22Rv1 (cell line): Measurements from ENCODE around the gene RUSF1.
"Not testable (repeated sequence)": the region's sequence is repeated elsewhere in the genome, so short reads cannot be mapped to it uniquely, and the experiment has no call there.

ENCODE experiments used
- H3K27ac ChIP-seq: fragments of 450-650 bp; 2 replicates; pipeline ENCODE4 v1.5.1; 2017
- ZFX ChIP-seq: fragments of 450-650 bp; IDR thresholded peaks from 2 replicates; pipeline ENCODE4 v1.6.1; 2017; ENCODE audit warnings: antibody characterized with exemption, borderline replicate concordance
- TF ChIP-seq, protein P1 (sequence below): fragments of 450-650 bp; IDR thresholded peaks from 2 replicates; pipeline ENCODE4 v1.5.1; 2017; ENCODE audit warnings: mild to moderate bottlenecking

The RUSF1 gene

DNA sequence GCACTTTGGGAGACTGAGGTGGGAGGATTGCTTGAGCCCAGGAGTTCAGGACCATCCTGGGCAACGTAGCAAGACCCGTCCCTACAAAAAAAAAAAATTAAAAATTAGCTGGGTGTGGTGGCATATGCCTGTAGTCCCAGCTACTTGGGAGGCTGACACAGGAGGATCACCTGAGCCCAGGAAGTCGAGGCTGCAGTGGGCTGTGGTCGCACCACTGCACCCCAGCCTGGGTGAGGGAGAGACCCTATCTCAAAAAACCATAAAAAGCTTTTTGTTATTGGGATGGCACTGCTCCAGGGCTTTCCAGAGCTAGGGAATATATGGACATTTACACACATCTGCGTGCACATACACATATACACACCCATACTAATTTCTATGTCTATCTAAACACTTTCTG, 57.0 kb downstream of the RUSF1 start:
- H3K27ac ChIP-seq: 0 out of 2 replicates have a peak overlapping the region, but pooled peaks have one; percentile 17
- no peak for TF ChIP-seq ZFX
- TF ChIP-seq, protein P1, sequence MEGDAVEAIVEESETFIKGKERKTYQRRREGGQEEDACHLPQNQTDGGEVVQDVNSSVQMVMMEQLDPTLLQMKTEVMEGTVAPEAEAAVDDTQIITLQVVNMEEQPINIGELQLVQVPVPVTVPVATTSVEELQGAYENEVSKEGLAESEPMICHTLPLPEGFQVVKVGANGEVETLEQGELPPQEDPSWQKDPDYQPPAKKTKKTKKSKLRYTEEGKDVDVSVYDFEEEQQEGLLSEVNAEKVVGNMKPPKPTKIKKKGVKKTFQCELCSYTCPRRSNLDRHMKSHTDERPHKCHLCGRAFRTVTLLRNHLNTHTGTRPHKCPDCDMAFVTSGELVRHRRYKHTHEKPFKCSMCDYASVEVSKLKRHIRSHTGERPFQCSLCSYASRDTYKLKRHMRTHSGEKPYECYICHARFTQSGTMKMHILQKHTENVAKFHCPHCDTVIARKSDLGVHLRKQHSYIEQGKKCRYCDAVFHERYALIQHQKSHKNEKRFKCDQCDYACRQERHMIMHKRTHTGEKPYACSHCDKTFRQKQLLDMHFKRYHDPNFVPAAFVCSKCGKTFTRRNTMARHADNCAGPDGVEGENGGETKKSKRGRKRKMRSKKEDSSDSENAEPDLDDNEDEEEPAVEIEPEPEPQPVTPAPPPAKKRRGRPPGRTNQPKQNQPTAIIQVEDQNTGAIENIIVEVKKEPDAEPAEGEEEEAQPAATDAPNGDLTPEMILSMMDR: no peak

DNA sequence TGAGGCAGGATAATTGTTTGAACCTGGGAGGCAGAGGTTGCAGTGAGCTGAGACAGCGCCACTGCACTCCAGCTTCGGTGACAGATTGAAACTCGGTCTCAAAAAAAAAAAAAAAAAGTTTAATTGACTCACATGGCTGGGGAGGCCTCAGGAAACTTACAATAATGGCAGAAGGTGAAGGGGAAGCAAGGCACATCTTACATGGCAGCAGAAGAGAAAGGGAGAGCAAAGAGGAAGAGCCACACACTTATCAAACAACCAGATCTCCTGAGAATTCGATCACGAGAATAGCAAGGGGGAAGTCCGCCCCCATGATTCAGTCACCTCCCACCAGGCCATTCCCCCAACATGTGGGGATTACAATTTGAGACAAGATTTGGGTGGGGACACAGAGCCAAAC, 62.3 kb downstream of the RUSF1 start:
- not testable (repeated sequence) for H3K27ac ChIP-seq

DNA sequence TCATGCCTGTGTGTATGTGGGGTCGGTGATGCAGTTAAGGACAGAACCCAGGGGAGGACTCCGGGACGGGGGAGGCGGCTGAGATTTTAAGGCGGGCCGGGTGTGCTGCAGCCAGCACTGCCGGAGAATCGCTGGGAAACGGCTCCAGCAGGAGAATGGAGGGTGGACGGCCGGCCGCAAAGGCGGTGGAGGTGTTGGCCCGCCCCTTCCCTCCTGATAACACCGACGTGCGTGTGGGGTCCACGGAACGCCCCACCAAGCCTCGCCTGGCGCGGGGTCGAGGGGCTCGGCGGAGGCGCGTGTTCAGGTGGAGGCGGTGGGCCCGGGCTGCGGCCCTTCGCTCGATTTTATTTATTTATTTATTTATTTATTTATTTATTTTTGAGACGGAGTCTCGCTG, 66.2 kb downstream of the RUSF1 start:
- no peak for TF ChIP-seq ZFX
- TF ChIP-seq, protein P1: no peak
- H3K27ac ChIP-seq: no peak overlapping the region

DNA sequence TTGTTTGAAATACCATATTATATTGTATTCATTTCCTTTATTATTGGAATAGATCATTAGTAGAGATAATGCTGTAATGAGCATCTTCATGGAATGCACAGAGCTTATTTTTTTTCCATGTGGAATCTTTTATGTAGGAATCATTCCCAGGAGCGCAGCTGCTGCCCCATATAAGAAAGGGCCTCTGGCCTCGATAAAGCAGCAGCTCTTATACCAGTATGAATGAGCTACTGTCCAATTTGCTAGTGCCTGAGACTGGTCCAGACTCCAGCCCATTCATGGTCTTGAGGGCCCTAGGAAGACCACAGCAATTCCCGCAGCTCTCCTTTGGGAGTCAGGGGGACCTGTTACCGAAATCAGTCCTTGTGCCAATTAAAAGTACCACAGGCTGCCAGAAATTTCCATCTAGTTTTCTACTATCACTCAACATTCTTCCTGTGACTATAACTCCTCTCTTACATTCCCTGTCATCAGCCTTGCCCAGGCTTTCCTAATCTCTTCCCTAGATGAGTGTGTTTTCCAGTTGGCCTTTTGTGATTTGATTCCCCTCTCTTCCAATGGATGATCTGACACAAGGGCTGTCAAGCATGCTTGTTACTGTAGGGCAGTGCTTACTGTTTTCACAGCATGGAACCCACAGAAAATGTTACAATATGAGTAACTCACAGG, 67.5 kb downstream of the RUSF1 start:
- no peak overlapping the region for H3K27ac ChIP-seq
- TF ChIP-seq, protein P1: no peak
- no peak for TF ChIP-seq ZFX

DNA sequence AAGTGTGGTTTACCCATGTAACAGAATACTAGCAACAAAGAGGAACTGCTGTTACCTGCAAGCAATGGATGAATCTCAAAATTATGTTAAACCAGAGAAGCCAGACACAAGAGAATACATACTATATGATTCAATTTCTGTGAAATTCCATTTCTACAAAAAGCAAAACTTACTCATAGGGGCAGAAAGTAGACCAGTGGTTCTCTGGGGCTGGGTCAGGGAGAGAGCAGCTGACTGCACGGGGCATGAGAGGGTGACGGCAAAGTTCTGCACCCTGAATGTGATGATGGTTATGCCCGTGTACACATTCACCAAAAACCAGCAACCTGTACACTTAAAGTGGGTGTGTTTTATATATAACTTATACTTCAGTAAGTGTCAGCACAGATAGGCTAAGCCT, 68.7 kb downstream of the RUSF1 start:
- H3K27ac ChIP-seq: no peak overlapping the region
- TF ChIP-seq, protein P1: no peak
- no peak for TF ChIP-seq ZFX
